HCT116 (cell line): ENCODE results near the gene TPMT. TPM values are rescaled to one million over a fixed set of nuclear protein-coding genes. Genes with fewer than 3 reads are reported as not detected.

ENCODE experiments used
- total RNA-seq: library from RNA; stranded (reverse); gene quantifications from one replicate; pipeline ENCODE4 v1.2.1, GENCODE V29; 2021; ENCODE audit not compliant: unreplicated experiment

The TPMT gene
- total RNA-seq, 1 experiment from 2014 or later: 10.1 TPM

Other genes starting within 250 kb of the TPMT start
- 23.1 TPM for gene KIF13A, start 167.4 kb downstream of the TPMT start, total RNA-seq
- not detected for gene NHLRC1, start 32.4 kb downstream of the TPMT start, total RNA-seq
- gene KDM1B, start 345 bp upstream of the TPMT start, total RNA-seq: 24.5 TPM
- 108 TPM for gene DEK, start 109.5 kb upstream of the TPMT start, total RNA-seq
- gene RNF144B, start 232.3 kb upstream of the TPMT start, total RNA-seq: 2.1 TPM